Thyroid gland (tissue), 4 donors: ENCODE results near the gene DDB1.

Experiments used
- POLR2A ChIP-seq, 2 donors: fragments of 450-650 bp; IDR thresholded peaks; one replicate each; pipeline ENCODE4 v1.6.1; 2017; ENCODE audit warnings: antibody characterized with exemption in 2 of 2, mild to moderate bottlenecking in 2 of 2, moderate library complexity in 1 of 2
- TF ChIP-seq, protein P1 (sequence below), 6 experiments: fragments of 200-600 bp in 3 of 6; fragments of 450-650 bp in 3 of 6; sonication (generic) in 3 of 6; IDR thresholded peaks; one replicate each; pipeline ENCODE4 v1.5.1; 2016 to 2019; ENCODE audit warnings: antibody characterized with exemption in 6 of 6, mild to moderate bottlenecking in 2 of 6, inconsistent platforms in 1 of 6, moderate library complexity in 1 of 6

DNA sequence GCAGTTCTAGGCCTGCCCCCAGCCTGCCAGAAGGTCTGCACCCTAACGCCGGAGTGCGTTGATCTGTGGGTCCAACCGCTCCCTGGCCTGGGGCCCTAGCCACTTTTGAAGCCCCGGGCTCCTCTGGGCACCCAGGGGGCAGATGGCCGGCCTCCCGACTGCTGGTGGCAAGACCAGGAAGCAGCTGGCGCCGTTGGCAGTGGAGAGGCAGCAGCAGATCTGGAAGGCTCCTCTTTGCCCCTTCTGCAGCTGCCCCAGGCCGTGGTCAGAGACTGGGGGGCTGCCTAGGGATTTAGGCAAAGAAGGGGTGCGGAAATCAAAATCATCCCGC lies 37.3 kb downstream of the DDB1 start:
- TF ChIP-seq, protein P1, sequence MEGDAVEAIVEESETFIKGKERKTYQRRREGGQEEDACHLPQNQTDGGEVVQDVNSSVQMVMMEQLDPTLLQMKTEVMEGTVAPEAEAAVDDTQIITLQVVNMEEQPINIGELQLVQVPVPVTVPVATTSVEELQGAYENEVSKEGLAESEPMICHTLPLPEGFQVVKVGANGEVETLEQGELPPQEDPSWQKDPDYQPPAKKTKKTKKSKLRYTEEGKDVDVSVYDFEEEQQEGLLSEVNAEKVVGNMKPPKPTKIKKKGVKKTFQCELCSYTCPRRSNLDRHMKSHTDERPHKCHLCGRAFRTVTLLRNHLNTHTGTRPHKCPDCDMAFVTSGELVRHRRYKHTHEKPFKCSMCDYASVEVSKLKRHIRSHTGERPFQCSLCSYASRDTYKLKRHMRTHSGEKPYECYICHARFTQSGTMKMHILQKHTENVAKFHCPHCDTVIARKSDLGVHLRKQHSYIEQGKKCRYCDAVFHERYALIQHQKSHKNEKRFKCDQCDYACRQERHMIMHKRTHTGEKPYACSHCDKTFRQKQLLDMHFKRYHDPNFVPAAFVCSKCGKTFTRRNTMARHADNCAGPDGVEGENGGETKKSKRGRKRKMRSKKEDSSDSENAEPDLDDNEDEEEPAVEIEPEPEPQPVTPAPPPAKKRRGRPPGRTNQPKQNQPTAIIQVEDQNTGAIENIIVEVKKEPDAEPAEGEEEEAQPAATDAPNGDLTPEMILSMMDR (IDR thresholded peaks at IDR 0.05): no peak
- no peak for TF ChIP-seq POLR2A (IDR thresholded peaks at IDR 0.05)
